AG04449 (cell line): Measurements from ENCODE around the gene CEND1.

Experiments used
- CTCF ChIA-PET: fragments of 350-600 bp; formaldehyde crosslinking; extraction: SDS; loops from one replicate; lab custom pipeline; 2021; ENCODE audit warnings: antibody characterized with exemption; lab: Yijun Ruan, JAX
- POLR2A ChIA-PET: fragments of 400-600, 350-600 bp; formaldehyde crosslinking; extraction: SDS; loops from one replicate; lab custom pipeline; 2020; ENCODE audit warnings: antibody characterized with exemption, inconsistent platforms; lab: Yijun Ruan, JAX
- DNase-seq: peaks from one replicate; pipeline ENCODE4 v3.0.0-alpha.2; 2010; ENCODE audit warnings: low read depth, low spot score
- H3K4me3 ChIP-seq: 2 replicates; pipeline ENCODE4 v1.5.1; 2011; ENCODE audit warnings: low read depth, mild to moderate bottlenecking, control low read depth, low read length
- TF ChIP-seq, protein P1 (sequence below): IDR thresholded peaks from one replicate; pipeline ENCODE4 v1.5.1; 2011; ENCODE audit warnings: mild to moderate bottlenecking, moderate library complexity, low read length, control low read depth, inconsistent platforms; ENCODE audit not compliant: insufficient read depth; ENCODE audit errors: missing control alignments

CEND1 gene

DNA sequence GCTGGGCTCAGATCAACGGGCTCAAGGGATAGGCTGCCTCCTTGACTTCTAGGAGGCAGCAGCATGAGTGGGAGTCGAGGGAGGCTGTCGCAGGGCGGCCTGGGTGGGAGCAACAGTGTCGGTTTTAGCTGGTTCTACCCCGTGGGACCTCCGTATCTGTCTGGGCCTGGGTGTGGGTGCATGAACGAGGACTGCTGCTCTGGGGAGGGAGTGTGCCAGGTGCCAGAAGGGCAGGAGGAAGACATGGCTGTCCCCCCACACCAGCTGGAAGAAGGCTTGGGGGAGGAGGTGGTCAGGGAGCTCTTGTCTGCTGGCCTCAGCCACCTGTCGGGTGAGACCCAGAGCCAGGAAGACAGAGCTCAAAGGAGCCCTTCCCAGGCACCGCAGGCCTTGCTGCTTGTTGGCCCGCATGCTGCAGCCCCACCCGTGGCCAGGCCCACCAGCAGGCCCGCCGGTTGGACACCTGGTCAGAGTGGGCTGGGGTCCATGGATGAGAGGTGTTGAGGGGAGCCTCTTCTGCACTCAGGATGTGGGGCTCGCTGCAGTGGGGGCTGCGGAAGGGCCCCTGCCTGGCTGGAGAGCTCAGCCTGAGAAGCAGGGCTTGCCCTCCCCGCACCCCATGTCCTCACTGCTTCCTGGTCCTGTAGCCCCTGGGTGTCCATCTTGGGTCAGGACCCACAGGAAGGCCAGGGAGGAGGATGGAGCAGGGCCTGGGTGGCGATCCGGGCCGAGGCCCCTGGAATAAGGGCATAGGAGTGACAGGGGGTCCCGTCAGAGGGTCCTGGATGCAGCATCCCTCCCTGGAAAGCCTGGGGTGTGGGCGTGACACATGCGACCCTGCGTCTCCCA is 3.4 kb downstream of the CEND1 start:
- ChIA-PET POLR2A (no interaction called here), CTCF (interaction anchor here (1.2 kb wide), 1 partner anchor 10 kb away, joined by 3 read pairs; the partner anchor contains the start of gene GATD1)
- DNase-seq: no peak
- H3K4me3 ChIP-seq: no peak overlapping the region
- TF ChIP-seq, protein P1, sequence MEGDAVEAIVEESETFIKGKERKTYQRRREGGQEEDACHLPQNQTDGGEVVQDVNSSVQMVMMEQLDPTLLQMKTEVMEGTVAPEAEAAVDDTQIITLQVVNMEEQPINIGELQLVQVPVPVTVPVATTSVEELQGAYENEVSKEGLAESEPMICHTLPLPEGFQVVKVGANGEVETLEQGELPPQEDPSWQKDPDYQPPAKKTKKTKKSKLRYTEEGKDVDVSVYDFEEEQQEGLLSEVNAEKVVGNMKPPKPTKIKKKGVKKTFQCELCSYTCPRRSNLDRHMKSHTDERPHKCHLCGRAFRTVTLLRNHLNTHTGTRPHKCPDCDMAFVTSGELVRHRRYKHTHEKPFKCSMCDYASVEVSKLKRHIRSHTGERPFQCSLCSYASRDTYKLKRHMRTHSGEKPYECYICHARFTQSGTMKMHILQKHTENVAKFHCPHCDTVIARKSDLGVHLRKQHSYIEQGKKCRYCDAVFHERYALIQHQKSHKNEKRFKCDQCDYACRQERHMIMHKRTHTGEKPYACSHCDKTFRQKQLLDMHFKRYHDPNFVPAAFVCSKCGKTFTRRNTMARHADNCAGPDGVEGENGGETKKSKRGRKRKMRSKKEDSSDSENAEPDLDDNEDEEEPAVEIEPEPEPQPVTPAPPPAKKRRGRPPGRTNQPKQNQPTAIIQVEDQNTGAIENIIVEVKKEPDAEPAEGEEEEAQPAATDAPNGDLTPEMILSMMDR: no peak

DNA sequence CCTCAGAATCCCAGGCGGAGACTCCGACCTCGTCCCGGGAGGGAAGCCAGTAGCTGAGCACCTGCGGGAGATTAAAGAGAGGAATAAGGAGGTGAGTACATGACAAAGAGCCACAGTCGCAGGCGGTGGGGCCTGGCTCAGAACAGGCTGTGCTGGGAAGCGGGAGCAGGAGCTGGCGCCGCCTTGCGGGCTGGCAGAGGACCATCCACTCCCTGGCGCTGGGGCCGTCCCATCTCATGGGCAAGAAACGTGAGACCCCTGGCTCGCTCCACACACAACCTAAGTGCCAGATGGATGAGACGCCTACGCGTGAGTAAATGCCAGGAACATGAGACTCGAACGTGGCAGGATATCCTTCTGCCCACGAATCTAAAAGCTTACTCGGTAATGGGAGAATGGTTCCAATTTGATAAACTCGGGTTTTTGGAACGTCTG is 6.3 kb downstream of the CEND1 start:
- H3K4me3 ChIP-seq: peak overlapping the region; percentile 10; the same call in 1 of the 2 replicates
- TF ChIP-seq, protein P1: peak; percentile 95
- DNase-seq: peak; percentile 69
- ChIA-PET CTCF (interaction anchor here (0.7 to 3.0 kb wide), 13 partner anchors 8 to 120 kb away, joined by 3 to 13 read pairs (median 6); partner anchors contain the start of gene TMEM80), POLR2A (interaction anchor here (0.7 to 1.2 kb wide), 4 partner anchors 12 to 113 kb away, joined by 3 to 5 read pairs (median 4); partner anchors contain the start of gene PNPLA2)

DNA sequence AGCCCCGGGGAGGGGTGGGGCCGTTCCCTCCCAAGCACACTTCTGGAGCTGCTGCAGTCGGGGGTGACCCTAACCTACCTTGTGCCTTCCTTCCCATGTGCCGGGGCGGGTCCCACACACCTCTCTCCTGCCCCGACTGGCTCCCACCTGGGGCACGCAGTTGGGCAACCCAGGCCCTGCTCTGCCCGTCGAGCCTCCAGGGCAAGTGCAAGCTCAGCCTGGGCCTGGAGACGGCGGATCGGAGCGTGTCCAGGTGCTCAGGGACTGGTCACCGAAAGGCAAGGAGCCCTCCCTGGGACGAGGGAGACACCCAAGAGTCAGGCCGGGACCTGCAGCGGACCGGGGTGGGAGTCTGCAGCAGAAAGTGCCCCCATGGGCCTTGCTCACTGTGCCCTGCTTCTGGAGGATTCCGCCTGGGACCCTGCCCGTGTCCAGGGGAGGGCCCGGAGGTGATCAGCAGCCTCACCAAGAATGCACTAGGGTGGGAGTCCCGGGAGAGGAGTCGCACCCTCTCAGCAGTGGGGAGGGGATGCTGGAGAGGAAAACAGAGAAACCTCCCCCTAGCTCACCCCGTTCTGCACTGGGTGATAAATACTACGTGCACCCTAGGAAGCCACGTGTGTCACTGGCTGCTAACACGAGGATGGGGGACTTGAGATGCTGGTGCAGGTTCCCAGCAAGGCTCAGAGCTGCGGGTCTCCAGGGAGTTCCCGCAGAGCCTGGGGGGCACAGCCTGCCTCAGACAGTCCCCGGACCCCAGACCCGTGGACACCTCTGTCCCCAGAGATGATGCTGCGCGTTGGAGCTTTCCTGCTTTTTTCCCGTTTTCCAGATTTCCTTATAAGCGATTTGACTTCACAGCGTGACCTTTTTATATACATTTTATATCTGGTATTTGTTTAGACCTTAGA is 7.4 kb downstream of the CEND1 start:
- TF ChIP-seq, protein P1: no peak
- no peak for DNase-seq
- H3K4me3 ChIP-seq: no peak overlapping the region
- ChIA-PET CTCF (interaction anchor here (0.7 to 3.0 kb wide), 9 partner anchors 7 to 119 kb away, joined by 3 to 13 read pairs (median 6); partner anchors contain the start of gene TALDO1), POLR2A (interaction anchor here (1.1 kb wide), 1 partner anchor 13 kb away, joined by 5 read pairs; no protein-coding TSS in a partner anchor)

DNA sequence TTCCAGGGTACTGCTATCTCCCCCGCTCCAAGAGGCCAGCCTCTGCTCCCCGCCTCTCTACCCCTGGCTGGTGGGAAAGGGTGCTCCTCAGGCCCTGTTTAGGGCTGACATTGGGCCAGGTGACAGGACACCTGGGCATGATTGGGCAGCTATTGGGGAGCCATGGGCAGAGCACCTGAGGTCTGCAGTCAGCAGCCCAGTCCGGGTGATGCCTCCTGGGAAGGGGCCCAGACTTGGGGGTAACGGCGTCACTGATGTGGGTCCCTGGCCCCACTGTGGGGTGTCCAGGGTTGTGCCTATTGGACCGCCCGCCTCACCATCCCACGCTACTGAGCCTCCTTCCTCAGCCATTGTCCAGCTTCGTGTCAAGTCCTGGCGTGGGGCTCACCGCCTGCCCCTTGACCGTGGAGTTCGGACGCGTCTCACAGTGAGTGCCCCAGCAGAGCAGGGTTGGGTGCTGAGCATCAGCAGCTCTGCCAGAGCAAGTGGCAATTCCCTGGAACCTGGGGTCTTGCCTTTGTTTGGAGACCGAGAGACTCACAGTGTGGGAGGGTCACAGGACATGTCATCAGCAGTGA is 9.8 kb downstream of the CEND1 start:
- no peak overlapping the region for H3K4me3 ChIP-seq
- DNase-seq: no peak
- CTCF ChIA-PET: no interaction called here
- POLR2A ChIA-PET: no interaction called here
- TF ChIP-seq, protein P1: no peak

DNA sequence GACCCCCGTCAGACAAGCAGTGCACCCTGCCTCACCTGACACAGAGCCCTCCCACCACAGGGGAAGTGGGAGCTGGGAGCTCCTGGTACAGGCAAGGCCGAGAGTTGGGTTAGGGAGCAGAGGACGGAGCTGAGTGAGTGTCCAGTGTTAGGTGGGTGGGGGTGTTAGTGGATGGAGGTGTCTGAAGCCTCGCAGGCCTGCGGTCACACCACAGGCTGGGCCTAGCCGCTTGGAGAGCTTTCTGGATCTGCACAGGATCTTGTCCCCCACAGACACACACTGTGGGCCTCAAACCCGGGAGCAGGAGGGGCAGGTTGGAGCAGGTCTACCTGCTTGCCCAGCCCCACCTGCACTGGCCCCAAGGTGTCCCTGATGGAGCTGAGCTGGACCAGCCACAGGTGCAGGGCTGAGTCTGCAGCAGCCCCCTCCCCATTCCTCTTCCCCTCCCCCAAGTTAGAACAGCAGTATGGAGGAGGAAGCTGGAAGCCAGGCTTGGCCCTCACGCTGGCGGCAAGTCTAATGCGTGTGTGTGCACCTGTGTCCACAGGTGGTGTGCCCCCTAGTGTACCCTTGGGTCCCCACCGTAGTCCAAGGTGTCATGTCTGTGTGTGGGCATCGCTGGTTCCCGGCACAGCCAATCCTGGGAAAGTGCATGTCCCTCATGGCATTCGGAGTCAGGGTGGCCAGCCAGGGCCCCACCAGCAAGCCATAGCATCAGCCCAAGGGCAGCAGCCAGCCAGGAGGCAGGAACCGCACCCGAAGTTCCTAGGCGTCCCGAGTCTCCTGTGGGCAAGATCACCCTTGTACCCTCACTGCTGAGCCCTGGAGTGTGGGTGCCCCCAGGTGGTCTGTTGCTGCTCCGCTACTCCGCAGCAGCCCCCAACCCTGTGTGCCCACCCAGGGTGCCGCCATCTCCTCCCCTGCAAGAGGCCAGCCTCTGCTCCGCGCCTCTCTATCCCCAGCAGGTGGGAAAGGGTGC is 10.6 kb downstream of the CEND1 start:
- TF ChIP-seq, protein P1: no peak
- POLR2A ChIA-PET: no interaction called here
- CTCF ChIA-PET: interaction anchor here (0.9 to 5.1 kb wide), 3 partner anchors 15 to 56 kb away, joined by 3 to 25 read pairs (median 4); no protein-coding TSS in a partner anchor
- no peak overlapping the region for H3K4me3 ChIP-seq
- DNase-seq: no peak
